Measurements from ENCODE around the gene FEM1A.
"Not testable (repeated sequence)": the region's sequence is repeated elsewhere in the genome, so short reads cannot be mapped to it uniquely, and the experiment has no call there.

FEM1A gene

GRCh38 chr19:4774136-4774535 lies 17.4 kb upstream of the FEM1A start:
- no peak for DNase-seq

GRCh38 chr19:4775627-4776152 lies 15.8 kb upstream of the FEM1A start:
- DNase-seq, result no peak

GRCh38 chr19:4776436-4777211 lies 14.9 kb upstream of the FEM1A start:
- DNase-seq, result no peak

- not testable (repeated sequence) for DNase-seq
Measured at GRCh38 chr19:4778124-4778523, 13.4 kb upstream of the FEM1A start.

GRCh38 chr19:4780860-4781259 lies 10.7 kb upstream of the FEM1A start:
- no peak for DNase-seq

GRCh38 chr19:4781801-4782200 lies 9.7 kb upstream of the FEM1A start:
- no peak for DNase-seq

GRCh38 chr19:4786412-4787016 lies 5.0 kb upstream of the FEM1A start:
- not testable (repeated sequence) for DNase-seq

- DNase-seq, result not testable (repeated sequence)
Measured at GRCh38 chr19:4792019-4792865, 708 bp downstream of the FEM1A start.

- not testable (repeated sequence) for DNase-seq
Measured at GRCh38 chr19:4792866-4793195, 1.3 kb downstream of the FEM1A start.

GRCh38 chr19:4793278-4793677 lies 1.7 kb downstream of the FEM1A start:
- not testable (repeated sequence) for DNase-seq

GRCh38 chr19:4794971-4795370 lies 3.4 kb downstream of the FEM1A start:
- no peak for DNase-seq

GRCh38 chr19:4795400-4795799 lies 3.9 kb downstream of the FEM1A start:
- DNase-seq, result no peak

GRCh38 chr19:4800591-4801081 lies 9.1 kb downstream of the FEM1A start:
- no peak for DNase-seq

GRCh38 chr19:4801085-4801619 lies 9.6 kb downstream of the FEM1A start:
- no peak for DNase-seq

- no peak for DNase-seq
Measured at GRCh38 chr19:4802711-4803110, 11.2 kb downstream of the FEM1A start.

GRCh38 chr19:4803736-4804695 lies 12.5 kb downstream of the FEM1A start:
- peak; percentile 66 to 80 for DNase-seq

- not testable (repeated sequence) for DNase-seq
Measured at GRCh38 chr19:4805140-4805539, 13.6 kb downstream of the FEM1A start.

GRCh38 chr19:4806384-4806783 lies 14.8 kb downstream of the FEM1A start:
- DNase-seq, result no peak

- DNase-seq, result no peak
Measured at GRCh38 chr19:4807188-4807587, 15.7 kb downstream of the FEM1A start.

- peak; percentile 52 to 73 for DNase-seq
Measured at GRCh38 chr19:4811328-4812131, 20.0 kb downstream of the FEM1A start.

Measured in NCI-H524 (cell line).